Smooth muscle cell (in vitro differentiated cells): ENCODE measurements around the gene NECTIN1. TPM values are rescaled to one million over a fixed set of nuclear protein-coding genes. Genes with fewer than 3 reads are reported as not detected.

Source experiments
- DNase-seq: peaks from one replicate; lab custom pipeline; 2025; ENCODE audit not compliant: unreplicated experiment; lab: John Stamatoyannopoulos, UW
- H2AFZ ChIP-seq: fragments of 200-600 bp; sonication (generic); 2 replicates; pipeline ENCODE4 v1.6.0; 2016; ENCODE audit warnings: antibody characterized with exemption, low read depth, mild to moderate bottlenecking
- H3F3A ChIP-seq: fragments of 200-600 bp; sonication (generic); 2 replicates; pipeline ENCODE4 v1.6.0; 2017; ENCODE audit warnings: antibody characterized with exemption, low read depth
- H3K27ac ChIP-seq: fragments of 200-600 bp; sonication (generic); 2 replicates; pipeline ENCODE4 v1.5.1; 2016; ENCODE audit warnings: low read depth, mild to moderate bottlenecking
- H3K27me3 ChIP-seq: fragments of 200-600 bp; sonication (generic); 2 replicates; pipeline ENCODE4 v1.6.1; 2016; ENCODE audit warnings: low read depth, mild to moderate bottlenecking
- H3K36me3 ChIP-seq: fragments of 200-600 bp; sonication (generic); 2 replicates; pipeline ENCODE4 v1.5.1; 2016; ENCODE audit warnings: low read depth
- H3K4me1 ChIP-seq: fragments of 200-600 bp; sonication (generic); 2 replicates; pipeline ENCODE4 v1.5.1; 2016; ENCODE audit warnings: low read depth
- H3K4me2 ChIP-seq: fragments of 200-600 bp; sonication (generic); 2 replicates; pipeline ENCODE4 v1.6.0; 2016; ENCODE audit warnings: mild to moderate bottlenecking
- H3K4me3 ChIP-seq: fragments of 200-600 bp; sonication (generic); 2 replicates; pipeline ENCODE4 v1.5.1; 2016; ENCODE audit warnings: mild to moderate bottlenecking
- H3K79me2 ChIP-seq: fragments of 200-600 bp; sonication (generic); 2 replicates; pipeline ENCODE4 v1.6.0; 2016; ENCODE audit warnings: low read depth, mild to moderate bottlenecking
- H3K9ac ChIP-seq: fragments of 200-600 bp; sonication (generic); 2 replicates; pipeline ENCODE4 v1.6.0; 2016; ENCODE audit warnings: low read depth
- H3K9me3 ChIP-seq: fragments of 200-600 bp; sonication (generic); replicated peaks from 2 replicates; pipeline ENCODE4 v1.5.1; 2016; ENCODE audit warnings: low read depth
- H4K20me1 ChIP-seq: fragments of 200-600 bp; sonication (generic); 2 replicates; pipeline ENCODE4 v1.6.0; 2016; ENCODE audit warnings: low read depth
- WGBS: methylation state at CpG from one replicate; pipeline ENCODE4 v1.1.7; 2016; ENCODE audit warnings: low lambda C conversion rate; 5-methylcytosine and 5-hydroxymethylcytosine counted together
- polyA plus RNA-seq: library from polyadenylated mRNA; unstranded; fragments of >200 nt; fragmentation: Nextera tagmentation; extraction: Ambion mirVana; gene quantifications from 2 replicates; pipeline ENCODE4 v1.2.1, GENCODE V29; 2016
- total RNA-seq: library from RNA; depleted of rRNA; stranded (reverse); fragments of >200 nt; gene quantifications from 2 replicates; pipeline ENCODE4 v1.2.3, GENCODE V29; 2014
- TF ChIP-seq, protein P1 (sequence below): fragments of 200-600 bp; sonication (generic); IDR thresholded peaks from 2 replicates; pipeline ENCODE4 v1.5.1; 2017; ENCODE audit warnings: borderline replicate concordance, mild to moderate bottlenecking, antibody characterized with exemption; ENCODE audit not compliant: insufficient read depth, poor library complexity, severe bottlenecking

The NECTIN1 gene
- total and polyA plus RNA-seq, 2 experiments from 2014 or later: 4.9 to 10.1 TPM

DNA sequence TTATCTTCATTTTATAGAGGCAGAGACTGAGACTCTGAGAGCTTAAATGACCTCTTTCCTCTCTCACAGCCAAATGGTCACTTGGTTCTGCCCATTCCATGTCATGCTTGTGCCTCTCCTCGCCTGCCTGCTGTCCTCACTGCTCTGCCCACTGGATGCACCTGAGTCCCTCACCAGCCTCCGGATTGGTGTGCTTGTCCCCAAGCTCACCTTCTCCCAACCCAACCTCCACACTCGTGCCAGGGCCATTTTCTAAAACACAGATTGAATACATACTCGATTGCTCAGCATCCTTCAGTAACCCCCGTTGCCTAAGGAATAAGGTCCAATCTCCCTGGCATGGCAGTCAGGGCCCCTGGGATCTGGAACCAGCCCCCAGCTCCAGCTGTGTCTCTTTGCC, 28.4 kb upstream of the NECTIN1 start:
- WGBS: 91% methylated on average over 5 of the region's 5 CpGs
- Histone ChIP-seq H2AFZ (no peak overlapping the region), H3K4me3 (no peak overlapping the region), H4K20me1 (no peaks in the 10 kb centered on the region), H3K4me2 (no peak overlapping the region), H3F3A (no peaks in the 10 kb centered on the region), H3K27me3 (no peaks in the 10 kb centered on the region), H3K9ac (no peak overlapping the region), H3K9me3 (no peaks in the 10 kb centered on the region), H3K79me2 (no peaks in the 10 kb centered on the region), H3K4me1 (peaks cover 15% of the 10 kb centered on the region), H3K27ac (no peak overlapping the region), H3K36me3 (no peaks in the 10 kb centered on the region)
- TF ChIP-seq, protein P1, sequence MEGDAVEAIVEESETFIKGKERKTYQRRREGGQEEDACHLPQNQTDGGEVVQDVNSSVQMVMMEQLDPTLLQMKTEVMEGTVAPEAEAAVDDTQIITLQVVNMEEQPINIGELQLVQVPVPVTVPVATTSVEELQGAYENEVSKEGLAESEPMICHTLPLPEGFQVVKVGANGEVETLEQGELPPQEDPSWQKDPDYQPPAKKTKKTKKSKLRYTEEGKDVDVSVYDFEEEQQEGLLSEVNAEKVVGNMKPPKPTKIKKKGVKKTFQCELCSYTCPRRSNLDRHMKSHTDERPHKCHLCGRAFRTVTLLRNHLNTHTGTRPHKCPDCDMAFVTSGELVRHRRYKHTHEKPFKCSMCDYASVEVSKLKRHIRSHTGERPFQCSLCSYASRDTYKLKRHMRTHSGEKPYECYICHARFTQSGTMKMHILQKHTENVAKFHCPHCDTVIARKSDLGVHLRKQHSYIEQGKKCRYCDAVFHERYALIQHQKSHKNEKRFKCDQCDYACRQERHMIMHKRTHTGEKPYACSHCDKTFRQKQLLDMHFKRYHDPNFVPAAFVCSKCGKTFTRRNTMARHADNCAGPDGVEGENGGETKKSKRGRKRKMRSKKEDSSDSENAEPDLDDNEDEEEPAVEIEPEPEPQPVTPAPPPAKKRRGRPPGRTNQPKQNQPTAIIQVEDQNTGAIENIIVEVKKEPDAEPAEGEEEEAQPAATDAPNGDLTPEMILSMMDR: no peak
- no peak for DNase-seq

- no peaks in the 10 kb centered on the region for H3K79me2 ChIP-seq
- no peak overlapping the region for H3K4me2 ChIP-seq
- no peaks in the 10 kb centered on the region for H4K20me1 ChIP-seq
- 92% methylated on average over 5 of the region's 5 CpGs for WGBS
- no peak overlapping the region for H3K27ac ChIP-seq
- H2AFZ ChIP-seq: no peak overlapping the region
- DNase-seq: no peak
- no peak overlapping the region for H3K4me3 ChIP-seq
- no peaks in the 10 kb centered on the region for H3K36me3 ChIP-seq
- peaks cover 15% of the 10 kb centered on the region for H3K4me1 ChIP-seq
- H3K27me3 ChIP-seq: no peaks in the 10 kb centered on the region
- H3K9me3 ChIP-seq: no peaks in the 10 kb centered on the region
- no peak overlapping the region for H3K9ac ChIP-seq
- TF ChIP-seq, protein P1: no peak
- H3F3A ChIP-seq: no peaks in the 10 kb centered on the region
Measured at GRCh38 chr11:119756169-119756865, 27.3 kb upstream of the NECTIN1 start.

- WGBS: 81% methylated on average over 9 of the region's 9 CpGs
- H2AFZ ChIP-seq: no peak overlapping the region
- H3F3A ChIP-seq: no peaks in the 10 kb centered on the region
- H3K36me3 ChIP-seq: no peaks in the 10 kb centered on the region
- H3K9ac ChIP-seq: no peak overlapping the region
- TF ChIP-seq, protein P1: no peak
- H3K9me3 ChIP-seq: no peaks in the 10 kb centered on the region
- no peak overlapping the region for H3K4me2 ChIP-seq
- no peaks in the 10 kb centered on the region for H3K27me3 ChIP-seq
- H4K20me1 ChIP-seq: no peaks in the 10 kb centered on the region
- DNase-seq: no peak
- peaks cover 15% of the 10 kb centered on the region for H3K4me1 ChIP-seq
- no peaks in the 10 kb centered on the region for H3K79me2 ChIP-seq
- H3K27ac ChIP-seq: no peak overlapping the region
- H3K4me3 ChIP-seq: no peak overlapping the region
Measured at GRCh38 chr11:119755356-119756071, 26.5 kb upstream of the NECTIN1 start.
